Measurements from ENCODE around the gene TBC1D4. TPM values are rescaled to one million over a fixed set of nuclear protein-coding genes. Genes with fewer than 3 reads are reported as not detected.

The TBC1D4 gene
- total and polyA plus RNA-seq, 9 donors: 26.2 to 91.3 (median 52.6) TPM

- Histone ChIP-seq H3K27ac (no peak overlapping the region), H3K4me3 (no peak overlapping the region), H3K36me3 (no peaks in the 10 kb centered on the region), H3K9me3 (no peaks in the 10 kb centered on the region), H3K4me1 (ENCODE audit: insufficient read depth) (peaks cover 5% of the 10 kb centered on the region), H3K27me3 (no peaks in the 10 kb centered on the region)
- intact Hi-C loops (cut with DNase I): loop anchor here in 1 of 4 donors (10.0 kb wide), 1 partner anchor 181 kb away; the partner anchor contains the start of gene UCHL3
- WGBS, 3 donors: 94 to 97% (median 95%) methylated on average over 3 of the region's 3 CpGs
- no peak for DNase-seq
- TF ChIP-seq CTCF (IDR thresholded peaks at IDR 0.05) (no peak), EP300 (IDR thresholded peaks at IDR 0.05) (no peak), POLR2A (IDR thresholded peaks at IDR 0.05) (no peak)
These were observed 117.7 kb downstream of the TBC1D4 start for GRCh38 chr13:75364131-75364713.

GRCh38 chr13:75363371-75363770, 118.6 kb downstream of the TBC1D4 start:
- intact Hi-C loops (cut with DNase I): loop anchor here in 1 of 4 donors (10.0 kb wide), 1 partner anchor 181 kb away; the partner anchor contains the start of gene UCHL3

GRCh38 chr13:75362026-75362425, 119.9 kb downstream of the TBC1D4 start:
- Histone ChIP-seq H3K36me3 (no peaks in the 10 kb centered on the region), H3K27me3 (no peaks in the 10 kb centered on the region), H3K27ac (no peak overlapping the region), H3K4me1 (ENCODE audit: insufficient read depth) (peaks cover 6% of the 10 kb centered on the region), H3K9me3 (no peaks in the 10 kb centered on the region), H3K4me3 (no peak overlapping the region)
- 97 to 98% (median 97%) methylated on average over 25 to 28 of the region's 28 CpGs for WGBS, 3 donors
- intact Hi-C loops (cut with DNase I): loop anchor here in 1 of 4 donors (10.0 kb wide), 1 partner anchor 183 kb away; the partner anchor contains the start of gene UCHL3
- DNase-seq: peak in 1 of 5 donors; percentile 31
- no peak for TF ChIP-seq CTCF (IDR thresholded peaks at IDR 0.05)
- no peak for TF ChIP-seq POLR2A (IDR thresholded peaks at IDR 0.05)

More at GRCh38 chr13:75363371-75363770, 118.6 kb downstream of the TBC1D4 start:
- Histone ChIP-seq H3K27me3 (no peaks in the 10 kb centered on the region), H3K9me3 (no peaks in the 10 kb centered on the region), H3K36me3 (no peaks in the 10 kb centered on the region), H3K4me1 (ENCODE audit: insufficient read depth) (peaks cover 3% of the 10 kb centered on the region), H3K4me3 (no peak overlapping the region), H3K27ac (no peak overlapping the region)
- TF ChIP-seq EP300 (IDR thresholded peaks at IDR 0.05) (no peak), POLR2A (IDR thresholded peaks at IDR 0.05) (no peak), CTCF (IDR thresholded peaks at IDR 0.05) (no peak)
- 91 to 96% (median 92%) methylated on average over 3 of the region's 3 CpGs for WGBS, 3 donors
- no peak for DNase-seq

GRCh38 chr13:75360170-75360569, 121.8 kb downstream of the TBC1D4 start:
- peaks cover 10% of the 10 kb centered on the region for H3K4me1 ChIP-seq (ENCODE audit: insufficient read depth)
- intact Hi-C loops (cut with DNase I): loop anchor here in 1 of 4 donors (10.0 kb wide), 1 partner anchor 185 kb away; the partner anchor contains the start of gene UCHL3
- 0 to 95% (median 80%) methylated on average over 1 of the region's 1 CpG for WGBS, 3 donors
- H3K36me3 ChIP-seq: no peaks in the 10 kb centered on the region
- no peaks in the 10 kb centered on the region for H3K27me3 ChIP-seq
- DNase-seq: no peak
- no peak overlapping the region for H3K4me3 ChIP-seq
- H3K27ac ChIP-seq: no peak overlapping the region
- TF ChIP-seq CTCF (IDR thresholded peaks at IDR 0.05) (no peak), EP300 (IDR thresholded peaks at IDR 0.05) (no peak), POLR2A (IDR thresholded peaks at IDR 0.05) (no peak)
- H3K9me3 ChIP-seq: no peaks in the 10 kb centered on the region
